Left lung (tissue), 10 donors: ENCODE measurements around the gene RPS27A. TPM values are rescaled to one million over a fixed set of nuclear protein-coding genes. Genes with fewer than 3 reads are reported as not detected.
"Not testable (repeated sequence)": the region's sequence is repeated elsewhere in the genome, so short reads cannot be mapped to it uniquely, and the experiment has no call there.

Experiments used
- ATAC-seq: fragments of 200-7000 bp; cut with Tn5 transposase; one replicate; pipeline ENCODE4 v1.9.1; 2020; ENCODE audit warnings: moderate library complexity
- DNase-seq, 4 donors: peaks; one replicate each; pipeline ENCODE4 v3.0.0-alpha.2; 2013 to 2020
- H3K27ac ChIP-seq, 2 donors: fragments of 200-600 bp; sonication (generic) in 1 of 2; one replicate each; pipeline versions ENCODE4 v1.5.0 to v1.8.0; 2020 to 2021
- H3K27me3 ChIP-seq, 2 donors: fragments of 200-600 bp; sonication (generic) in 1 of 2; one replicate each; pipeline versions ENCODE4 v1.5.0 to v1.8.0; 2020 to 2021
- H3K36me3 ChIP-seq, 2 donors: fragments of 200-600 bp; sonication (generic) in 1 of 2; one replicate each; pipeline versions ENCODE4 v1.5.0 to v1.8.0; 2020 to 2021
- H3K4me1 ChIP-seq, 2 donors: fragments of 200-600 bp; one replicate each; pipeline ENCODE4 v1.8.0; 2021
- H3K4me3 ChIP-seq, 2 donors: fragments of 200-600 bp; sonication (generic) in 1 of 2; one replicate each; pipeline versions ENCODE4 v1.5.0 to v1.8.0; 2020 to 2021; ENCODE audit warnings: mild to moderate bottlenecking in 1 of 2
- H3K9me3 ChIP-seq, 2 donors: fragments of 200-600 bp; sonication (generic) in 1 of 2; one replicate each; pipeline versions ENCODE4 v1.5.0 to v1.8.0; 2020 to 2021
- CTCF ChIP-seq, 2 donors: fragments of 200-600 bp; sonication (generic) in 1 of 2; IDR thresholded peaks; one replicate each; pipeline versions ENCODE4 v1.5.0 to v1.8.0; 2021; ENCODE audit warnings: antibody characterized with exemption in 2 of 2
- intact Hi-C, 2 donors: fragments of 100-400 bp; cut with DNase I; formaldehyde crosslinking; loops; one replicate each; pipeline versions ENCODE4 v1.11.2 to v1.14.2; 2022
- polyA plus RNA-seq, 6 donors: library from polyadenylated mRNA; unstranded; fragments of 120-200 nt; gene quantifications; one replicate each; pipeline ENCODE4 v1.2.1, GENCODE V29; 2013; ENCODE audit not compliant: insufficient read length in 6 of 6
- total RNA-seq, 2 donors: library from RNA; stranded (reverse); fragmentation: NEBNext Ultra II Directional; extraction: Animal tissue kit (Norgen Biotek cat#: 25700); gene quantifications; one replicate each; pipeline ENCODE4 v1.2.1, GENCODE V29; 2021
- donor health status: DM: no; HTN: yes; CAD: no.
- donor health status: DM: no; HTN: no; CAD: no.

RPS27A gene
- total and polyA plus RNA-seq, 8 donors = 703 to 2,515 (median 2,288) TPM

- Histone ChIP-seq H3K36me3 (no peaks in the 10 kb centered on the region), H3K9me3 (no peaks in the 10 kb centered on the region), H3K4me1 (peaks cover 0 to 30% of the 10 kb centered on the region in 2 donors), H3K27ac (peak overlapping the region in 1 of 2 donors; percentile 94), H3K27me3 (no peaks in the 10 kb centered on the region), H3K4me3 (no peak overlapping the region)
- DNase-seq (peak in 1 of 4 donors; percentile 69), ATAC-seq (no peak)
- intact Hi-C loops = no loop called here
- no peak for TF ChIP-seq CTCF (IDR thresholded peaks at IDR 0.05)
These were observed 7.7 kb upstream of the RPS27A start for GRCh38 chr2:55224761-55225261.

GRCh38 chr2:55225481-55226020 is 6.9 kb upstream of the RPS27A start:
- Histone ChIP-seq H3K4me3 (no peak overlapping the region), H3K27ac (no peak overlapping the region), H3K4me1 (peaks cover 0 to 30% of the 10 kb centered on the region in 2 donors), H3K9me3 (no peaks in the 10 kb centered on the region), H3K27me3 (no peaks in the 10 kb centered on the region), H3K36me3 (no peaks in the 10 kb centered on the region)
- intact Hi-C loops = no loop called here
- ATAC-seq (no peak), DNase-seq (no peak)
- TF ChIP-seq CTCF (IDR thresholded peaks at IDR 0.05) = no peak

- intact Hi-C loops, H3K27me3 ChIP-seq, H3K4me3 ChIP-seq, H3K9me3 ChIP-seq, DNase-seq, ATAC-seq, H3K36me3 ChIP-seq: not testable (repeated sequence)
- H3K4me1 ChIP-seq = peaks cover 0 to 36% of the 10 kb centered on the region in 2 donors
- peak overlapping the region in 1 of 2 donors; percentile 74 for H3K27ac ChIP-seq
These were observed 4.9 kb upstream of the RPS27A start for GRCh38 chr2:55227437-55228225.

GRCh38 chr2:55228226-55228563 is 4.3 kb upstream of the RPS27A start:
- H3K9me3 ChIP-seq = no peaks in the 10 kb centered on the region
- intact Hi-C loops = no loop called here
- no peak for ATAC-seq

GRCh38 chr2:55229221-55229620 is 3.3 kb upstream of the RPS27A start:
- DNase-seq (no peak), ATAC-seq (no peak)
- Histone ChIP-seq H3K36me3 (peaks cover 0 to 5% of the 10 kb centered on the region in 2 donors), H3K4me1 (peaks cover 9 to 40% of the 10 kb centered on the region in 2 donors), H3K9me3 (no peaks in the 10 kb centered on the region), H3K4me3 (no peak overlapping the region), H3K27ac (no peak overlapping the region), H3K27me3 (no peaks in the 10 kb centered on the region)
- TF ChIP-seq CTCF (IDR thresholded peaks at IDR 0.05) = no peak
- intact Hi-C loops = no loop called here

More at GRCh38 chr2:55228226-55228563, 4.3 kb upstream of the RPS27A start:
- no peak for TF ChIP-seq CTCF (IDR thresholded peaks at IDR 0.05)
- Histone ChIP-seq H3K4me1 (peaks cover 0 to 31% of the 10 kb centered on the region in 2 donors), H3K27ac (peak overlapping the region in 1 of 2 donors; percentile 74), H3K4me3 (no peak overlapping the region), H3K36me3 (no peaks in the 10 kb centered on the region), H3K27me3 (no peaks in the 10 kb centered on the region)
- no peak for DNase-seq
